ENCODE data around the gene KRT78. TPM values are rescaled to one million over a fixed set of nuclear protein-coding genes. Genes with fewer than 3 reads are reported as not detected.

The KRT78 gene
- polyA plus RNA-seq, 4 donors: 0.30 to 1.8 (median 0.54) TPM; not detected in 1

DNA sequence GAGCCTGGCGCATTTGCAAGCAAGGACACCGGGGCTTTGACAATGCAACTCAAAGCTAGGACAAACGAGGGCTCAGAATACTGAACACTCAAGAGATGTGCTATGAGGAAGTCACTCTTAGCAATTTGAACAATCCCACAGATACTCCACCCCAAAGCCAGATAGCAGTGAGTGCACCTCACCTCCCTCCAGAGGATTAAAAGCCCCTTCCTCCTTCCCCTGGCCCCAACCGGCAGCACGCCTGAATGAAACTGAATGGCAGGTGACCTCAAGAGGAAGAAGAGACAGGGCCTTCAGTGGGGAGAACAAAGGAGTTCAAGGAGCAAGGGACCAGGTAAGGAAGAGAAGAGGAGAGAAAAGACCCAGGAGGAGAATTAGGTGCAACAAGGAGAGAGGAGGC lies 1.9 kb upstream of the KRT78 start:
- no peak for DNase-seq
- Histone ChIP-seq H3K9me3 (ENCODE audit: control insufficient read depth in 2 of 2, insufficient read depth in 1 of 2, low read depth in 1 of 2, low read length in 1 of 2) (no peaks in the 10 kb centered on the region), H3K27ac (ENCODE audit: low read depth in 1 of 3, low read length in 2 of 3) (no peak overlapping the region), H3K4me1 (ENCODE audit: control insufficient read depth in 3 of 3, insufficient read depth in 2 of 3, low read depth in 1 of 3, low read length in 2 of 3) (no peaks in the 10 kb centered on the region), H3K27me3 (ENCODE audit: control insufficient read depth in 3 of 3, insufficient read depth in 3 of 3, low read length in 3 of 3) (peaks cover 0 to 8% (median 0%) of the 10 kb centered on the region in 3 donors), H3K4me3 (ENCODE audit: low read depth in 1 of 3, low read length in 3 of 3) (no peak overlapping the region), H3K36me3 (ENCODE audit: control insufficient read depth in 3 of 3, insufficient read depth in 2 of 3, low read depth in 1 of 3, low read length in 3 of 3) (no peaks in the 10 kb centered on the region)
- no peak for FAIRE-seq
- 74 to 84% (median 79%) methylated on average over 5 of the region's 5 CpGs for WGBS, 3 donors

DNA sequence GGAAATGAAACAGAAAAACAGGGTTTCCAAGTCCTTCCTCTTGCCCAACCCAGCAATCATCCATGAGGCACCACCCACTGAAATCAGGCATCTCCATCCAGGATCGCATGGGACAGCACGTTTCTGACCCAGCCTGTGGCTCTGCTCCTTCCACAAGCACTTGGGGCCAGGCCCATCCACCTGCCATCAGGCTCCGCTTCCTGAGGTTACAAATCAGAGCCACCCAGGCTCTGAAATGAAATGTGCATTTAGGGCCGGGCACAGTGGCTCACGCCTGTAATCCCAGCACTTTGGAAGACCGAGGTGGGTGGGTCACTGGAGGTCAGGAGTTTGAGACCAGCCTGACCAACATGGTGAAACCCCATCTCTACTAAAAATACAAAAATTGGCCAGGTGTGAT lies 717 bp upstream of the KRT78 start:
- H3K36me3 ChIP-seq (ENCODE audit: control insufficient read depth in 3 of 3, insufficient read depth in 2 of 3, low read depth in 1 of 3, low read length in 3 of 3): no peaks in the 10 kb centered on the region
- no peak overlapping the region for H3K4me3 ChIP-seq (ENCODE audit: low read depth in 1 of 3, low read length in 3 of 3)
- DNase-seq (no peak), FAIRE-seq (no peak)
- 78 to 88% (median 85%) methylated on average over 6 of the region's 6 CpGs for WGBS, 3 donors
- no peak overlapping the region for H3K27ac ChIP-seq (ENCODE audit: low read depth in 1 of 3, low read length in 2 of 3)
- peaks cover 0 to 8% (median 0%) of the 10 kb centered on the region in 3 donors for H3K27me3 ChIP-seq (ENCODE audit: control insufficient read depth in 3 of 3, insufficient read depth in 3 of 3, low read length in 3 of 3)
- no peaks in the 10 kb centered on the region for H3K9me3 ChIP-seq (ENCODE audit: control insufficient read depth in 2 of 2, insufficient read depth in 1 of 2, low read depth in 1 of 2, low read length in 1 of 2)
- no peaks in the 10 kb centered on the region for H3K4me1 ChIP-seq (ENCODE audit: control insufficient read depth in 3 of 3, insufficient read depth in 2 of 3, low read depth in 1 of 3, low read length in 2 of 3)

DNA sequence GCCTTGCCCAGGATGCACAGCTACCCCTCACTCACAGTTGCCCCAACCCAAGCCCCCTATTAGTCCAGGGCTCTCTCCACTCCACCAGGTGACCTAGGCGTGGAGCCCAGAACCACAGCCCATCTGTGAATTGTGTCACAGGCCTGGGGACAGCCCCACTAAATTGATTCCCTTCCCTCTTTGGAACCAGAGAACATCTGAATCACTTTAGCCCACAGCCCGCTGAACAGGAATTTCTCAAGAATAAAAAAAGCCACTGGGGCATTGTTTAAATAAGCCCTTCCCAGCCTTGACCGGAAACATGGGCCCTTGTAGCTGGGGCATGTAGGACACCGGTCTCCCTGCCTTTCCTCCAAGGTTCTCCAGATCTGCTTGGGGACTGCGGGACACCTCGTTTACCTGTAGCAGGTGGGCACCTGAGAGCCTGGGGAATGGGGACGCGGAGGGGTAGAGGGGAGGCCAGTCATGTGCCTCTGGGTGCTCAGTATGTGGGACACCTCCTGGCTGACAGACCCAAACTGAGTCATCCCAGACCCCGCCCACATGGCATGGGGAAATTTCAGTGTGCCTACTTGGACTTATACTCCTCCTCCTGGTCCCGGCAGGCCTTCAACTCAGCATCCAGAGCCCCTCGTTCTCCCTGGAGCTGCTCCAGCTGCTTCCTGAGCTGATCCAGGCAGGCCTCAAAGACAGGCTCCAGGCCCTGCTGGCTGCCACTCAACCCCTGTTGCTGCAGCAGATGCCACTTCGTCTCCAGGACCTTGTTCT lies 1.3 kb downstream of the KRT78 start:
- no peak for FAIRE-seq
- DNase-seq: no peak
- Histone ChIP-seq H3K27me3 (ENCODE audit: control insufficient read depth in 3 of 3, insufficient read depth in 3 of 3, low read length in 3 of 3) (peaks cover 0 to 8% (median 0%) of the 10 kb centered on the region in 3 donors), H3K4me3 (ENCODE audit: low read depth in 1 of 3, low read length in 3 of 3) (no peak overlapping the region), H3K9me3 (ENCODE audit: control insufficient read depth in 2 of 2, insufficient read depth in 1 of 2, low read depth in 1 of 2, low read length in 1 of 2) (no peaks in the 10 kb centered on the region), H3K36me3 (ENCODE audit: control insufficient read depth in 3 of 3, insufficient read depth in 2 of 3, low read depth in 1 of 3, low read length in 3 of 3) (no peaks in the 10 kb centered on the region), H3K4me1 (ENCODE audit: control insufficient read depth in 3 of 3, insufficient read depth in 2 of 3, low read depth in 1 of 3, low read length in 2 of 3) (no peaks in the 10 kb centered on the region), H3K27ac (ENCODE audit: low read depth in 1 of 3, low read length in 2 of 3) (no peak overlapping the region)
- 75 to 84% (median 80%) methylated on average over 12 of the region's 12 CpGs for WGBS, 3 donors

DNA sequence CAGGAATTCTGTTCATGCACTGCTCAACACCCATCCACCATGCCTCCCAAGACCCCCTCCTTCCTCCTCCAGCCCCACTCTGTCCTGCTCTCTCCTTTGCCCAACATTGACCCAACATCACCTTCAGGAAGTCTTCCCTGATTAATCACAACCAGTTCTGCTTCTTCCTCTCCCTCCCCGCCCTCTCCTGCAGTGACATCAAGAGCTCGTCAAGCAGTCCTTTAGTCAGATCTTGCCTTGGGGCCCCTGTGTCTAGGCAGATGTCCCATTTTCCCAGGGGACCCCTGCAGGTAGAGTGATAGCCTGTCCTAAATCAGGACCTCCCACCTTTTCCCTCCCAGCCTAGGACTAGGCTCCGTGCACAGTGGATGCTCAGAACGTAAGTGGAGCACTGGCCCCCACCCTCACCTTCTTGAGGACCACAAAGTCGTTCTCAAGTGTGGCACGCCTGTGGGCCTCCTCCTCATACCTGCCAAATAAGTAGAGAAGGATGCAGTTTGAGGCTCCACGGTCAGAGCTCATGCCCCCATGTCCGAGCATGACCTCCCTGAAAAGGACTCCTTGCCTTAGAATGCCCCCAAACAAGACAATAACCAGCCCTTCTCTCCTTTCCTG lies 2.3 kb downstream of the KRT78 start:
- no peak for DNase-seq
- Histone ChIP-seq H3K4me1 (ENCODE audit: control insufficient read depth in 3 of 3, insufficient read depth in 2 of 3, low read depth in 1 of 3, low read length in 2 of 3) (no peaks in the 10 kb centered on the region), H3K4me3 (ENCODE audit: low read depth in 1 of 3, low read length in 3 of 3) (no peak overlapping the region), H3K27ac (ENCODE audit: low read depth in 1 of 3, low read length in 2 of 3) (no peak overlapping the region), H3K36me3 (ENCODE audit: control insufficient read depth in 3 of 3, insufficient read depth in 2 of 3, low read depth in 1 of 3, low read length in 3 of 3) (no peaks in the 10 kb centered on the region), H3K9me3 (ENCODE audit: control insufficient read depth in 2 of 2, insufficient read depth in 1 of 2, low read depth in 1 of 2, low read length in 1 of 2) (no peaks in the 10 kb centered on the region), H3K27me3 (ENCODE audit: control insufficient read depth in 3 of 3, insufficient read depth in 3 of 3, low read length in 3 of 3) (peaks cover 0 to 8% (median 0%) of the 10 kb centered on the region in 3 donors)
- 76 to 78% (median 78%) methylated on average over 8 of the region's 8 CpGs for WGBS, 3 donors
- FAIRE-seq: no peak

- DNase-seq (no peak), FAIRE-seq (no peak)
- Histone ChIP-seq H3K36me3 (ENCODE audit: control insufficient read depth in 3 of 3, insufficient read depth in 2 of 3, low read depth in 1 of 3, low read length in 3 of 3) (no peaks in the 10 kb centered on the region), H3K4me1 (ENCODE audit: control insufficient read depth in 3 of 3, insufficient read depth in 2 of 3, low read depth in 1 of 3, low read length in 2 of 3) (no peaks in the 10 kb centered on the region), H3K4me3 (ENCODE audit: low read depth in 1 of 3, low read length in 3 of 3) (no peak overlapping the region), H3K9me3 (ENCODE audit: control insufficient read depth in 2 of 2, insufficient read depth in 1 of 2, low read depth in 1 of 2, low read length in 1 of 2) (no peaks in the 10 kb centered on the region), H3K27ac (ENCODE audit: low read depth in 1 of 3, low read length in 2 of 3) (no peak overlapping the region), H3K27me3 (ENCODE audit: control insufficient read depth in 3 of 3, insufficient read depth in 3 of 3, low read length in 3 of 3) (peaks cover 0 to 8% (median 0%) of the 10 kb centered on the region in 3 donors)
- whole genome bisulfite sequencing, 3 donors: 73 to 79% (median 77%) methylated on average over 1 of the region's 1 CpG
Observed at GRCh38 chr12:52845946-52846345, 2.8 kb downstream of the KRT78 start.

GRCh38 chr12:52844386-52844785 lies 4.4 kb downstream of the KRT78 start:
- WGBS, 3 donors: 92 to 95% (median 94%) methylated on average over 11 of the region's 11 CpGs
- FAIRE-seq: no peak

GRCh38 chr12:52839436-52840105 lies 9.2 kb downstream of the KRT78 start:
- H3K27ac ChIP-seq (ENCODE audit: low read depth in 1 of 3, low read length in 2 of 3): no peak overlapping the region

More at GRCh38 chr12:52844386-52844785, 4.4 kb downstream of the KRT78 start:
- DNase-seq: no peak
- H3K4me3 ChIP-seq (ENCODE audit: low read depth in 1 of 3, low read length in 3 of 3): no peak overlapping the region
- H3K27me3 ChIP-seq (ENCODE audit: control insufficient read depth in 3 of 3, insufficient read depth in 3 of 3, low read length in 3 of 3): peaks cover 0 to 7% (median 0%) of the 10 kb centered on the region in 3 donors
- H3K36me3 ChIP-seq (ENCODE audit: control insufficient read depth in 3 of 3, insufficient read depth in 2 of 3, low read depth in 1 of 3, low read length in 3 of 3): no peaks in the 10 kb centered on the region
- no peak overlapping the region for H3K27ac ChIP-seq (ENCODE audit: low read depth in 1 of 3, low read length in 2 of 3)
- no peaks in the 10 kb centered on the region for H3K9me3 ChIP-seq (ENCODE audit: control insufficient read depth in 2 of 2, insufficient read depth in 1 of 2, low read depth in 1 of 2, low read length in 1 of 2)
- H3K4me1 ChIP-seq (ENCODE audit: control insufficient read depth in 3 of 3, insufficient read depth in 2 of 3, low read depth in 1 of 3, low read length in 2 of 3): no peaks in the 10 kb centered on the region

GRCh38 chr12:52838609-52839435 lies 10.0 kb downstream of the KRT78 start:
- FAIRE-seq (no peak), DNase-seq (no peak)
- Histone ChIP-seq H3K4me3 (ENCODE audit: low read depth in 1 of 3, low read length in 3 of 3) (no peak overlapping the region), H3K27me3 (ENCODE audit: control insufficient read depth in 3 of 3, insufficient read depth in 3 of 3, low read length in 3 of 3) (peaks cover 0 to 8% (median 2%) of the 10 kb centered on the region in 3 donors), H3K4me1 (ENCODE audit: control insufficient read depth in 3 of 3, insufficient read depth in 2 of 3, low read depth in 1 of 3, low read length in 2 of 3) (no peaks in the 10 kb centered on the region), H3K36me3 (ENCODE audit: control insufficient read depth in 3 of 3, insufficient read depth in 2 of 3, low read depth in 1 of 3, low read length in 3 of 3) (no peaks in the 10 kb centered on the region), H3K9me3 (ENCODE audit: control insufficient read depth in 2 of 2, insufficient read depth in 1 of 2, low read depth in 1 of 2, low read length in 1 of 2) (no peaks in the 10 kb centered on the region), H3K27ac (ENCODE audit: low read depth in 1 of 3, low read length in 2 of 3) (no peak overlapping the region)
- 54 to 59% (median 55%) methylated on average over 12 to 14 of the region's 14 CpGs for WGBS, 3 donors

More at GRCh38 chr12:52839436-52840105, 9.2 kb downstream of the KRT78 start:
- Histone ChIP-seq H3K9me3 (ENCODE audit: control insufficient read depth in 2 of 2, insufficient read depth in 1 of 2, low read depth in 1 of 2, low read length in 1 of 2) (no peaks in the 10 kb centered on the region), H3K4me1 (ENCODE audit: control insufficient read depth in 3 of 3, insufficient read depth in 2 of 3, low read depth in 1 of 3, low read length in 2 of 3) (no peaks in the 10 kb centered on the region), H3K4me3 (ENCODE audit: low read depth in 1 of 3, low read length in 3 of 3) (no peak overlapping the region), H3K27me3 (ENCODE audit: control insufficient read depth in 3 of 3, insufficient read depth in 3 of 3, low read length in 3 of 3) (peaks cover 0 to 8% (median 2%) of the 10 kb centered on the region in 3 donors), H3K36me3 (ENCODE audit: control insufficient read depth in 3 of 3, insufficient read depth in 2 of 3, low read depth in 1 of 3, low read length in 3 of 3) (no peaks in the 10 kb centered on the region)
- FAIRE-seq (no peak), DNase-seq (no peak)
- 76 to 79% (median 77%) methylated on average over 18 of the region's 18 CpGs for WGBS, 3 donors
